ENCODE data around the gene DICER1.
"Not testable (repeated sequence)": the region's sequence is repeated elsewhere in the genome, so short reads cannot be mapped to it uniquely, and the experiment has no call there.

DNA sequence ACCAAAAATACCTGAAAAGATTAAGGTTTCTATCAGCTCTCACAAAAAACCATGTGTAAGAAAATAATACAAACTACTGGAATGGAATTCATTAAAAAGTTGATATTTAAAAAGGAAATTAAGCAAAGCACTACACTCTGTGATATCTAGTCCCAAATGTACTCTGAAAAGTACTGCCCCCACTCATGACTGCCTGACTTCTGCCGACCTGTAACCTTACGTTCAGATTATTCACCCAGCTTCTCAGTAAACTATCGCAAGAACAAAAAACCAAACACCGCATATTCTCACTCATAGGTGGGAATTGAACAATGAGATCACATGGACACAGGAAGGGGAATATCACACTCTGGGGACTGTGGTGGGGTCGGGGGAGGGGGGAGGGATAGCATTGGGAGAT lies 18.9 kb downstream of the DICER1 start:
- TF ChIP-seq, protein P1, sequence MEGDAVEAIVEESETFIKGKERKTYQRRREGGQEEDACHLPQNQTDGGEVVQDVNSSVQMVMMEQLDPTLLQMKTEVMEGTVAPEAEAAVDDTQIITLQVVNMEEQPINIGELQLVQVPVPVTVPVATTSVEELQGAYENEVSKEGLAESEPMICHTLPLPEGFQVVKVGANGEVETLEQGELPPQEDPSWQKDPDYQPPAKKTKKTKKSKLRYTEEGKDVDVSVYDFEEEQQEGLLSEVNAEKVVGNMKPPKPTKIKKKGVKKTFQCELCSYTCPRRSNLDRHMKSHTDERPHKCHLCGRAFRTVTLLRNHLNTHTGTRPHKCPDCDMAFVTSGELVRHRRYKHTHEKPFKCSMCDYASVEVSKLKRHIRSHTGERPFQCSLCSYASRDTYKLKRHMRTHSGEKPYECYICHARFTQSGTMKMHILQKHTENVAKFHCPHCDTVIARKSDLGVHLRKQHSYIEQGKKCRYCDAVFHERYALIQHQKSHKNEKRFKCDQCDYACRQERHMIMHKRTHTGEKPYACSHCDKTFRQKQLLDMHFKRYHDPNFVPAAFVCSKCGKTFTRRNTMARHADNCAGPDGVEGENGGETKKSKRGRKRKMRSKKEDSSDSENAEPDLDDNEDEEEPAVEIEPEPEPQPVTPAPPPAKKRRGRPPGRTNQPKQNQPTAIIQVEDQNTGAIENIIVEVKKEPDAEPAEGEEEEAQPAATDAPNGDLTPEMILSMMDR (IDR thresholded peaks at IDR 0.05; ENCODE audit: low read depth, low read length, poor library complexity, severe bottlenecking) = not testable (repeated sequence)
- TF ChIP-seq EZH2phosphoT487 (IDR thresholded peaks at IDR 0.05; ENCODE audit: borderline replicate concordance, low read length) = not testable (repeated sequence)

All from DOHH2 (cell line).